ENCODE results near the gene DCLRE1A.

- TF ChIP-seq POLR2AphosphoS2 (IDR thresholded peaks at IDR 0.05; ENCODE audit: low read depth, low read length) (no peak), BHLHE40 (IDR thresholded peaks at IDR 0.05; ENCODE audit: borderline replicate concordance in 1 of 2, low read depth in 2 of 2, low read length in 1 of 2) (no peak), CTCF (IDR thresholded peaks at IDR 0.05 in 2 of 3, conservative IDR thresholded peaks at IDR 0.05 in 1 of 3; ENCODE audit: control insufficient read depth in 2 of 3, extremely low read depth in 1 of 3, insufficient read depth in 1 of 3, low read depth in 3 of 3, low read length in 3 of 3) (no peak), USF2 (IDR thresholded peaks at IDR 0.05; ENCODE audit: borderline replicate concordance, low read depth, low read length) (no peak), RCOR1 (conservative IDR thresholded peaks at IDR 0.05; ENCODE audit: low read depth, low read length) (no peak), CHD2 (IDR thresholded peaks at IDR 0.05; ENCODE audit: borderline replicate concordance, low read depth, low read length) (no peak), EED (IDR thresholded peaks at IDR 0.05; ENCODE audit: low read depth) (no peak), BRCA1 (IDR thresholded peaks at IDR 0.05; ENCODE audit: low read depth, low read length) (no peak), RAD21 (IDR thresholded peaks at IDR 0.05; ENCODE audit: insufficient read depth, low read depth, low read length) (no peak), EZH2 (IDR thresholded peaks at IDR 0.05; ENCODE audit: borderline replicate concordance, control insufficient read depth, low read depth, low read length) (no peak), TCF12 (IDR thresholded peaks at IDR 0.05; ENCODE audit: low read depth, low read length) (no peak)
Observed at GRCh38 chr10:113846036-113846435, 7.8 kb downstream of the DCLRE1A start.

All from GM12878 (cell line).